Measurements from ENCODE around the gene UCKL1.

GRCh38 chr20:63952210-63952535 lies 4.0 kb downstream of the UCKL1 start:
- TF ChIP-seq POLR2AphosphoS5 (IDR thresholded peaks at IDR 0.05) (no peak), POLR2A (IDR thresholded peaks at IDR 0.05; ENCODE audit: low read depth) (no peak)
